GM19043 (cell line): ENCODE results near the gene TMEM125.

Experiments used
- ATAC-seq: cut with Tn5 transposase; IDR thresholded peaks from one replicate; pipeline ENCODE4 v1.9.1; 2021; ENCODE audit warnings: low read depth; ENCODE audit not compliant: unreplicated experiment

The TMEM125 gene

DNA sequence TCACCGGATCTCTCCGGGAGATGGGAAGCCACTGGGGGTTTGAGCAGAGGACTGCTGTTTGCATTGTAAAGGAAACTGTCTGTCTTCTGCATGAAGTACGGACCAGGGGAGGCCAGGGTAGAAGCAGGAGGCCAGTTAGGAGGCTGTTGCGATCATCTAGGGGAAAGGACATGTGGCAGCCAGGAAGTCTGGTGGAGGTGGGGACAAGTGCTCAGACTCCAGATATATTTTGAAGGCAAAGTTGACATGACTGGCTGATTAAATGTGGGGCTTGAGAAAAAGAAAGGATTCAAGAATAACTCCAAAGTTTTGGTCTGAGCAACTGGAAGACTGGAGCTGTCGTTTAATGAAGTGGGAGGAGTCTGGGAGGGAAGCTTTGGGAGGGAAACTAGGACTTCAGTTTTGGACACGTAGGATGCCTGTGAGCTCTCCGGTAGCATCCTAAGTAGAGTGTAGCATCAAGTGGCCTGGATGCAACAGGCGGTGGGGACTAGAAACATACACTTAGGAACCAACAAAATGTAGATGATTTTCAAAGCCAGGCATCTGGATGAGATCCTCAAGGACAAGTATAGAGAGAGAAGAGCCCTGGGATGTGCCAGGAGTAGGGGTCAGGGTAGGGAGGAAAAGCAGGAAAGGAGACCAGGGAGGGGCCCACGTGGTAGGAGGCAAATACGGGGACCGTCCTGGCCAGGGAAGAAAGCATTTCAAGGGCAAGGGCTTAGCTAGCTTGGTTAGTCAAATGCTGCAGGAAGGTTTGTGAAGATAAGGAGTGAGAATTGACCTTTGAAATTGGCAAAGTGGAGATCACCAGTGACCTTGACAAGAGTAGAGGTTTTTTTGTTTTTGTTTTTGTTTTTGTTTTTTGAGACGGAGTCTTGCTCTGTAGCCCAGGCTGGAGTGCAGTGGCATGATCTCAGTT is 19.3 kb downstream of the TMEM125 start:
- no peak for ATAC-seq

DNA sequence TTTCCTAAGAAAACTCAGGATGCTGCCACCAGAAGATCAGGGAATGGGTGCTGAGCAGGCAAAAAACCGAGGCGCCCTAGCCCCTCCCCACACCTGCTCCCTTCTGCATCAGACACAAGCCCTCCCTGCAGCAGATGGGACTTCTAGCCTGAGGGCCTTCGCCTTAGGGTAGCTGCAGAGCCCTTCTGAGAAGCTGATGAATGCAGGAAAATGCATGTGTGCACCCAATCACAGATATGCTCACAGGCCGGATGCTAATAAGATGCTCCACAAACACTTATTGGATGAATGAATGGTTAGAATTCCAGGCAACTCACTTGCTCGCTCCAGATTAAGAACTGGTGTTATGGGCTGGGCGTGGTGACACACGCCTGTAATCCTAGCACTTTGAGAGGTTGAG is 22.4 kb downstream of the TMEM125 start:
- ATAC-seq = no peak

DNA sequence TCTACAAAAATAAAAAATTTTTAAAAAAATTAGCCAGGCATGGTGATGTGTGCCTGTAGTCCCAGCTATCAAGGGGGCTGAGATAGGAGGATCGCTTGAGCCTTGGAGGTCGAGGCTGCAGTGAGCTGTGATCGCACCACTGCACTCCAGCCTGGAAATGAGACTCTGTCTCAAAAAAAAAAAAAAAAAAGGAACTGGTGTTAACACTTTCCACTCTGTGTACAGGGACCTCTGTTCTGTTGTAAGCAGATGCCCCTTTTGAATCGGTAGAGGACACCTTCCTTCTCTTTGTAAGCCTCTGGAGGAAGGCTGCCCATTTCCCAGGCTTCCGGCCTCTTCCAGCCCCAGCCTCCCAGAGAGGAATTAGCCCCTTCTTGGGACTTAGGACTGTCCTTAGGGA is 22.9 kb downstream of the TMEM125 start:
- no peak for ATAC-seq

DNA sequence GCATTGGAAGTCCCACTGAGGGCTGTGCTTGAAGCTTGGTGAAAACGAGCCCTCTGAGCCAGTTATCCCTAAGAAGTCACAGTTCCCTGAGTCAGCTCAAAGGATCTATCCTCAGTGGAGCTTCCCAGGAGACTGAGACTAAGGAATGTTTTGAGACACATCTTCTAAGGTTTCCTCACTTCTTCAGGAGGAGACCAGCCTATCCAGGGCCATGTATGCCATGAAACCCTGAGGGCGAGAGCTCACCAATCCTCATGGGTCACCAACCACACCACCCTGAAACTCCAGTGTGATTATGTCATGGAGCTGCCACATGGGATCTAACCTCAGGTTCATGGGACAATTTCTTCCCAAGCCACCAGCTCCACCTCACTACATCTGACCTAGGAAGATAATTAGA is 23.4 kb downstream of the TMEM125 start:
- ATAC-seq = no peak

DNA sequence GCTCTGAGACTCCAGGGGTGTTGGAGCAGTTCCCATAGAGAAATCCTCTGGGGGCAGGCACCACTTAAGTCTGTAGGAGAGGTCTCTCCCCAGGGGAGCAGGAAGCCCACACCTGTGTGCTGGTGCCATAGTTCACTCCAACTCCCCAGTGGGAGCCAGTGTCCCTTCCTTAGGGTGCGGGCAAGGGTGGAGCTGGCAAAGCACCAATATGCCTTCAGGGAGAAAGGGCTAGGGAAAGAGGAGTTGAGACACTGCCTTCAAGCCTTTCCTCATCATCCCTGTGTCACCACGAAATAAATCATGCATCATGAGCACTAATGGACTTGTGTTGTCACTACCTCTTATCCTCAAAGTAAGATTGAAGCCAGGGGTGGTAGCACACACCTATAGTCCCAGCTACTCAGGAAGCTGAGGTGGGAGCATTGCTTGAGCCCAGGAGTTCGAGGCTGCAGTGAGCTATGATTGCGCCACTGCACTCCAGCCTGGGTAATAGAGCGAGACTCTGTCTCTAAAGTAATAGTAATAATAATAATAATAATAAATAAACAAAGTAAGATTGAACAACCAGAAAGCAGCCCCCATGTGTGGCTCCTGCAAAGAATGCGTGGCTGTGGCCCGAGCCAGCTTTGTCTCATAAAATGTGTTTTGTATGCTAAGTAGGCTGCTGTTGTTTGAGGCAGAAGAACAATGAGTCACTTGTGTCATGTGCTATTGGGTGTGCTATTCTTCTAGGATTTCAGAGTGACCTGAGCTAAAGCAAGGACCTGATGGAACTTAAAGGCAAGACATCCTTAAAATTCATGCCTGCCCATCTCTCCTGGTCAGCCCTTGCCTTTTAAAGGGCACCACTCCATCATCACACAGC is 24.3 kb downstream of the TMEM125 start:
- no peak for ATAC-seq

DNA sequence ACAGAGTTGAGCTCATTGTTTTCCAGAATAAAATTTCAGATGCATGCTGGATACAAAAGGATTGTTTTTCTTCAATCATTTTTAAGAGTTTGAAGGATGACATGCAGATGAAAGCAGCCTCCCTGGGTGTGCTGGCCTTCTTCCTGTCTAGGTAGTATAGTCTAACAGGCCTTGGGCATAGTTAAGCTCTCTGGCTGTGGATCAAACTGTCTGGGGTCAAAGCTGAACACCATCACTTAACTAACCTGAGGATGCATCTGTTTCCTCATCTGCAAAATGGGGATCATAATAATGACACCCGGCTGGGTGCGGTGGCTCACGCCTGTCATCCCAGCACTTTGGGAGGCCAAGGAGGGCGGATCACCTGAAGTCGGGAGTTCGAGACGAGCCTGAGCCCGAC is 25.0 kb downstream of the TMEM125 start:
- ATAC-seq = no peak

DNA sequence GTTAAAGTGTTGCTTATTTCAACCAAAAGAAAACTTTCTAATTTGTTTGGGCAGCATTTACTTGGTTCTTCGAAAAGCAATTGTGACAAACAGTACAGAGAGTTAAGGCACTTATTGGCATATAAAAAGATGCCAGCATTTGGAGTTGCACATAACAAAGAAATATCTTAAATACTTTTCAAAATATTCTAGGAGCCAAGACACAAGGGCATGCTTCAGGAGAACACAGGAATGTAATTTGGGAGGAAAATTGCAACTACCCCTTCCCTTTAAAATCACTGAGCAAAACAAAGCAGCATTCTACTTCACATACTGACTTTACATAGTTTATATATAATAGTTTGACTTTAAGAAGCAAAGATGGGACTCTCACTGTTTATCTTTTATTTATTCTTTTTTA is 26.4 kb downstream of the TMEM125 start:
- no peak for ATAC-seq

DNA sequence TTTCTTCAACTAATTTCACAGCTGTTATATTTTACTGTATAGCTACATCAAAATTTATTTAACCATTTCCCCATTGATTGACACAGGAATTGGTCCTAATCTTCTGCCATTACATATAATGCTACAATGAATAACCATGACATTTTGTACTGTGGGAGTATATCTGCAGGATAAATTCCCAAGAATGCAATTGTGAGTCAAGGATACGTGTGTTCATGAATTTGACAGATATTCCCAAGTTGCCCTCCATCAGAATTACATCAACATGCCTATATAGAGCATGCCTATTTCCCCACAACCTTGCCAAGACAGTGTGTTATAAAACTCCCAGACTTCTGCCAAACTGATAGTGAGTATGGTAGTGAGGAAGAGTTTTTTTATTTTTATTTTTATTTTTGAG is 28.3 kb downstream of the TMEM125 start:
- ATAC-seq = no peak

DNA sequence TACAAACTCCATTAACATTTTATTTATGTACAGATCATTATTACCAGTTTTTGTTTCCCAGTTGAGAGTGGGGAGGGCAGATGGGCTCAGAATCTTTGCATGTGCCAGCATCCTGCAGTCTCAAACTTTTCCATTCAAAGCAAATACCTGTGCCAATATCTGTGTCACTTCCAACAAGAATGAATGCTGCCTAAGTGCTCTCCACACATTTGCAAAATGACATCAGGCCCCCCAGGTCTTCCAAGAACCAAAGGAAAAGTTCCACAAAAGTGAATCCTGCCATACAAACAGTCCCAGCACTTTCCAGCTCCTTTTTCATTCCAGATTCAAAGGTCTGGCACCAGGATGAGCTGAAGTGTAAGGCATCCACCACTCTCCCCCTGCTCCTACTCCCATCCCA is 29.3 kb downstream of the TMEM125 start:
- no peak for ATAC-seq

DNA sequence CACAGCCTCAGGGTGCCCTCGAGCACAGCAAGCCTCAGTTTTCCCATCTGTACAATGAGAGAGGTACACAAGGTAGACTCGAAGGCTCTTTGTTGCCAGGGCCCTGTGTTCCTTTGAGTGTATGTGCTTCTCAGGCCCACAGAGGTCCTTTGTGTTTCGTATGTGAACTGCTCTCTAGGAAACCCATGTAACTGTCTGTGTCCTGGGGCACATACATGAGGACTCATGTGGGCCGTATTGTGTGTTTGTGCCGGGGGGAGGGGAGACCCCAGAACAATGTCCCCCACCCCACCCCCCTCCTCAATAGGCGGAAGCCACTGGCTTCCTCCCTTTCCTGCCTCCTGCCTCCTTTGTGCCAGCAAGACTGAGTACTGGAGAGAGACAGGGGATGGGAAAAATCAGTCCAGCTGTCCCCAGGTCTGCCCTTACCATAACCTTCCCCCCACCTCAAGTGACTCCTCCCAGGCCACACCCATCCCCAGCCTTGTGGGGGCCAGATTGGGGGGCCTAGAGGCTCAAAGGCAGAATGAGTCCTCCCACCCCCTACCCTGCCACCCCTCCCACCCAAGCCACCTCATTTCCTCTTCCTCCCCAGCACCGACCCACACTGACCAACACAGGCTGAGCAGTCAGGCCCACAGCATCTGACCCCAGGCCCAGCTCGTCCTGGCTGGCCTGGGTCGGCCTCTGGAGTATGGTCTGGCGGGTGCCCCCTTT is 30.8 kb downstream of the TMEM125 start, which contains the start of gene TIE1:
Gene TIE1, plus strand, starts transcription at position 605 of the 717 bp plus-strand sequence. Its CDS starts 90 bp downstream, at position 695.
- no peak for ATAC-seq

DNA sequence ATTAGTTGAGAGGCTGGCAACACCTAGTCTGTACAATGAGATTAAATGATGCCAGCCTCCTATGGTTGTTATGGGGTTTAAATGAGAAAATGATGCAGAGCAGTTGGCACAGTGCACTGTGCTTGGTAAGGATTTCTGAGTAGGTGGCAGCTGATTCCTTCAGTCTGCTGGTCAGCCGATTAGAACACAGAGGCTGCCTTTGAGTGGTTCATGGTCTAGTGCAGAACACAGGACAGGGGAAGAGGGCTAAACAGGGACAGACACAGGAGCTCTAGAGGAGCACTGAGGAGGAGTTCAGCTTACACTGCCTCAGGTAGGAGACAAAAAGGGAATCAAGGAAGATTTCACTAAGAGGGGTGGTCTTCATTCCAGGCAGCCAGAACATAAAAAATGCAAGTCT is 32.4 kb downstream of the TMEM125 start:
- no peak for ATAC-seq

DNA sequence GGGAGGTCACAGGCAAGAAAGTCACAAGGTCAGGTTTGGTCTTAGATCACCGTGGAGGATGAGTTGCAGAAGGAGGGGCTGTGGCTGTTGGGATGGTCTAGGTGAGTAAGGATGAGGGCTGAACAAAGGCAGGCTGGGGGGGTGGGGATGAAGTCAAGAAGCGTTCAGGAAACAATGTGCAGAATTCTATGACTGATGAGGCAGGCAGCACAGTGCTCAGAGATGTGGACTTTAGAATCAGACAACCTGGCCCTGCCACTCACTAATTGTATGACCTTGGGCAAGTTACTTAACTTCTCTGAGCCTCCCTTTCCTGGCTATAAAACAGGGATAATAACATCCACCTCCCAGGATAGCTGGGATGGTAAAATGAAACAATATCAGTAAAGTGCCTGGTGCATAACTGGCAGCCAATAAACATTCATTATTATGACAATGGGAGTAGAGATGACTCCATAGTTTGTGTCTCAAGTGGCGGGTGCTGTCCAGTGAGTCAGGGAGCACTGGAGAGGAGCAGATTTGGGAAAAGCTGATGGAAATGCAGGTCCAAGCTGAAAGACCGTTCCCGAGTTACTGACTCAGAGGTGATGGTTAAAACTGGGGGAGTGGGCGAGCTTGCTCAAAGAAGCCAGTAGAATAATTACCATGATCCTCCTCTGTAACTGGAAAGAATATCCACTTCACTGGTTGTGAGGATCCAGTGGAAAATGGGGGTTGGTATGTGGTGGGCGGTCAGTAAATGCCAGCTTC is 33.1 kb downstream of the TMEM125 start:
- no peak for ATAC-seq

DNA sequence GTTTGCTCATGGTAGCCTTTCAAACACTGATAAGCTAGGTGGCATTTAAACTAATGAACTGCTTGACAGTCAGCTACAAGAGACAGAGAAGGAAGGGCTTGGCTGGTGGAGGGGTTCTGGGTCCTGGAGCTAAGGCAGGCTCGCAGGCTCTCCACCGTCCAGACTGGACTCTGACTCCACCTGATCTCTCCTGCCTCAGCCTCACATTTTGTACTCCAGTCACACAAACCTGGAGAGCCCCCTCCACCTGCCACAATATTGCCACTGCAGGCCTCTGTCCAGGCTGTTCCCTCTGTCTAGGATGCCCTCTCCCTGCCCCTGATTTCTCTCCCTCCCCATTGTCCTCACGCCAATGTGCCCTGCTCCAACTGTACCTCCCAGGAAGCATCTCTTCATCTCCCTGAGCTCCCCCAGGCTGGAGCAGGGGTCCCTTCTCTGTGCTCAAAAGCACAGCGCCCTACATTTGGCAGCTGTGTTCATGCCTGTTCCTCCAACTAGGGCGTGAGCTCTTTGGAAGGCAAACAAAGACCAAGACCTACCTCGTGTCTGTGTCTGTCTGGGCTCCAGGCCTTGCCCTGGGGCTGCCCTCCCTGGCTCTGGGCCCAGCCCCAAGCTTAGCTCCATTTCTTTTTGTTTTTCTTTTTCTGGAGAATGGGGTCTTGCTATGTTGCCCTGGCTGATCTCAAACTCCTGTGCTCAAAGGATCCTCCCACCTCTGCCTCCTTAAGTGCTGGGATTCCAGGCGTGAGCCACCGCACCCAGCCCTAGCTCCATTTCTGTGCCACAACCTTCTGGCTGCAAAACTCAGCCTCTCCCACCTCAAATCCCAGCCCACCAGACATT is 33.9 kb downstream of the TMEM125 start:
- no peak for ATAC-seq

DNA sequence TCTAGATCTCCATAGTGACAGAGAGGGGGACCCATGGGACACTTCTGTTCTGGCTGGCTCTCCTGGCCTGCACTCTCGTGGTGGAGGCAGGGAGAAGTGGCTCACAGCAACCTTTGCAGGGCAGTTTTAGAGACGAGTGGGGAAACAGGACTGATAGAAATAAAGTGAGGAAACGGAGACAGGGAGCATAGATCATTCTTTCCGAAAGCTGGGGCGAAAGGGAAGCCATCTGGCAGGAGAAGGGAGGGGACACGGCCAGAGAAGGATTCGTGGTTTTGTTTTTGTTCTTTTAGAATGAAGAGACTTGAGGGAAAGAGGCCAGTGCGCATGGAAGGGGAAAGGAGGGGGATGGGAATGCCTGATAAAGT is 34.5 kb downstream of the TMEM125 start:
- ATAC-seq = no peak

DNA sequence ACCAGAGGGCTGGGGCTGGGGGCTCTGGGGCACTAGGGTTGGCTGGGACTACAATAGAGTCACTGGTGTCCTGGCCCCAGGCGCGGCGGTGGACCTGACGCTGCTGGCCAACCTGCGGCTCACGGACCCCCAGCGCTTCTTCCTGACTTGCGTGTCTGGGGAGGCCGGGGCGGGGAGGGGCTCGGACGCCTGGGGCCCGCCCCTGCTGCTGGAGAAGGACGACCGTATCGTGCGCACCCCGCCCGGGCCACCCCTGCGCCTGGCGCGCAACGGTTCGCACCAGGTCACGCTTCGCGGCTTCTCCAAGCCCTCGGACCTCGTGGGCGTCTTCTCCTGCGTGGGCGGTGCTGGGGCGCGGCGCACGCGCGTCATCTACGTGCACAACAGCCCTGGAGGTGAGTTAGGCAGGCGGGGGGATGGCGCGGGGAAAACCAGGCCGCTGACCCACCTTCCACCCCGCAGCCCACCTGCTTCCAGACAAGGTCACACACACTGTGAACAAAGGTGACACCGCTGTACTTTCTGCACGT is 35.1 kb downstream of the TMEM125 start:
- no peak for ATAC-seq

DNA sequence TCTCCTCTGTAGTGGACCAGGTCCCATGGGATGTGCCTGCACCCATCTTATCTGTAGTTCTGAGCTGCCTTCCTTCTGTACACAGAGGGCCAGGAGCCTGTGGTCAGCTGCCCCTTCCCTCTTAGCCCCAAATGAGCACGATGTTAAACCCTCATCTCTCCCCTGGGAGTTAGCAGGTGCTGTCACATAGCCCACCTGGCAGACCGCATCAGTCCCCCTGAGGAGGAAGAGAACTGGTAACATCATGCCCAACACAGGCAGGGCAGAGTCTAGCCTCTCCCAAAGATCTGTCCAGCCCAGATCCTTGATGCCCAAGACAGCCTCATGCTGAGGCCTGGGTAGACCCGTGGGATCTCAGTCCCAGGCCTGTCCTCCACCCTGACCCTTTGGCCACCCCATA is 35.7 kb downstream of the TMEM125 start:
- ATAC-seq = no peak

DNA sequence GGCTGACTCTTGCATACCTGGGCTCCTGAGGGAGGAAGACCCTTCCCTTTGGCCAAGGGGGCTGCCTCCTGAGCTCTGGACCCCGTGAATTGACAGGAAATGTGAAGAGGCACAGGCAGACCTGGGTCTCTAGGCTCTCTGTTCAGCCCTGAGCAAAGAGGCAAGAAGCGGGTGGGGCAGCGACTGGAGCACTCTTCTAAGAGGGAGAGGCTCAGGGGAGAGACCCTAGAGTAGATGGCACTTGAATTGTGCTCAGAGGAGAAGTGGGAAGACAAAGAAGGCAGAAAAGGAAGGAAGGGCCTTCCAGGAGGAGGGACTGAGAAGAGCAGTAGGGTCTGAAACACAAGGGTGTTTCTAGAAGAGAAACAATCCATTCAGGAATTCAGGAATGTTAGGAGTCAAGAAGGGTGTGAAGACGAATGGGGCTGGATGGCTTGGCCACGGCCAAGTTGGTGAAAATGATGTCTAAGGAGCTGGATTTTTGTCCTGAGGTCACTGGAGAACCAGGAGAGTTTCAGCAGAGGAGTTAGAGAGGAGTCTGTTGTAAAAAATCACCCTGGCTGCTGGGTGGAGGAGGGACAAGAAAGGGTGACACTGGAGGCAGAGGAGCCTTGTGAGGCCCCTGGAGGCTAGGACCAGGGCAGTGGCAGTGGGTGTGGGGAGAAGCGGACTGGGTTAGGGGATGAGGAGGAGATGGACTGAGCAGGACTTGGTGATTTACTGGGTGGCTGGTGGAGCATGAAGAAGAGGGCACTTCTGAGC is 36.3 kb downstream of the TMEM125 start:
- ATAC-seq = no peak

DNA sequence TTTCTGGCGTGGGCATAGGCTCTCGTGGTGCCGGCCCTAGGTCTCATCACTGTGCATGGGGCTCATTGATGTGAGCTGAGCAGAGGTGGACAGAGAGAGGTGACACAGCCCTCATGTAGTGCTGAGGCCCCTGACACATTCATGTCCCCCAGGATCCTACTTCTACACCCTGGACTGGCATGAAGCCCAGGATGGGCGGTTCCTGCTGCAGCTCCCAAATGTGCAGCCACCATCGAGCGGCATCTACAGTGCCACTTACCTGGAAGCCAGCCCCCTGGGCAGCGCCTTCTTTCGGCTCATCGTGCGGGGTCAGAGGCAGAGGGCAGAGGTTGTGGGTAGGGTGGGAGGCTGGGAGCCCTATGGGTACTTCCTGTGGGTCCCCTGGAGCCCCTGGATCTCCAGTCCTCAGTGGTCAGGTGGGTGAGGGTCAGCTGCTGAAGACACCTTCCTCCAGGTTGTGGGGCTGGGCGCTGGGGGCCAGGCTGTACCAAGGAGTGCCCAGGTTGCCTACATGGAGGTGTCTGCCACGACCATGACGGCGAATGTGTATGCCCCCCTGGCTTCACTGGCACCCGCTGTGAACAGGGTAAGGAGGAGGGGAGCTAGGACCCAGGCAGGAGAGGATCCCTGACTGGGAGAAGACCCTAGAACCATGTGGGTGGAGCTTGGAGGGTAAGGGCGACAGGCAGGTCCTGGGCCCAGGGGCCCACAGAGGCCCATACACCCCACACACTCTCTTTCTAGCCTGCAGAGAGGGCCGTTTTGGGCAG is 37.1 kb downstream of the TMEM125 start:
- no peak for ATAC-seq
